K562 (cell line): Measurements from ENCODE around the gene BCAN. TPM values are rescaled to one million over a fixed set of nuclear protein-coding genes. Genes with fewer than 3 reads are reported as not detected.

ENCODE experiments used
- ATAC-seq: fragments of 200-7000 bp; cut with Tn5 transposase; 3 replicates; pipeline ENCODE4 v1.9.1; 2020; ENCODE audit warnings: moderate library complexity
- BruUV-seq: library from RNA; stranded (reverse); fragments of 400-500 nt; replicated peaks from 2 replicates; lab custom pipeline; 2021; lab: Mats Ljungman, UMichigan
- CTCF ChIA-PET: fragments of 300-600 bp; formaldehyde crosslinking; extraction: SDS; loops from one replicate; lab custom pipeline; 2021; ENCODE audit warnings: low intra/inter-chr PET ratio; lab: Yijun Ruan, JAX
- POLR2A ChIA-PET: fragments of 300-600, 350-650 bp; sonication (Branson Sonifier 250); formaldehyde crosslinking; extraction: SDS; loops from one replicate; lab custom pipeline; 2021; ENCODE audit warnings: antibody characterized with exemption, inconsistent platforms; lab: Yijun Ruan, JAX
- DNase-seq, 4 experiments: peaks; one replicate each; pipeline versions ENCODE4 v3.0.0 to v3.0.0-alpha.2; 2011 to 2018; ENCODE audit warnings: low spot score in 3 of 4, mixed read lengths in 3 of 4; ENCODE audit errors: extremely low read depth in 1 of 4
- FAIRE-seq: peaks from 2 replicates; lab custom pipeline; 2011; peaks lifted over from hg19 to GRCh38; lab: Jason Lieb, UNC
- H2AFZ ChIP-seq: 2 replicates; pipeline ENCODE4 v1.6.0; 2011; ENCODE audit warnings: low read depth, low read length, control low read depth, inconsistent platforms
- H3K27ac ChIP-seq: fragments of 200-600 bp; 3 replicates; pipeline ENCODE4 v1.8.0; 2011; ENCODE audit warnings: low read depth, mild to moderate bottlenecking, control low read depth, inconsistent platforms, low read length, moderate library complexity, mixed read lengths; ENCODE audit errors: extremely low read depth
- H3K27me3 ChIP-seq, 2 experiments: fragments of 300-600 bp in 1 of 2; 2 replicates in 1 of 2; 3 replicates in 1 of 2; pipeline versions ENCODE4 v1.6.0 to v1.8.0; 2011; ENCODE audit warnings: inconsistent platforms in 2 of 2, low read length in 2 of 2, mild to moderate bottlenecking in 1 of 2, mixed read lengths in 1 of 2, moderate library complexity in 1 of 2; ENCODE audit not compliant: control insufficient read depth in 2 of 2, insufficient read depth in 2 of 2
- H3K36me3 ChIP-seq: fragments of 300-600 bp; 3 replicates; pipeline ENCODE4 v1.8.0; 2011; ENCODE audit warnings: mild to moderate bottlenecking, low read length, inconsistent platforms; ENCODE audit not compliant: control insufficient read depth, insufficient read depth
- H3K4me1 ChIP-seq, 2 experiments: fragments of 200-600 bp in 1 of 2; replicated peaks in 1 of 2; 2 replicates in 1 of 2; 3 replicates in 1 of 2; pipeline versions ENCODE4 v1.5.1 to v1.8.0; 2011; ENCODE audit warnings: inconsistent platforms in 2 of 2, low read length in 2 of 2, mild to moderate bottlenecking in 1 of 2, mixed read lengths in 1 of 2, moderate library complexity in 1 of 2; ENCODE audit not compliant: control insufficient read depth in 2 of 2, insufficient read depth in 2 of 2
- H3K4me2 ChIP-seq: 2 replicates; pipeline ENCODE4 v1.6.1; 2011; ENCODE audit warnings: low read length, control low read depth, inconsistent platforms, mixed read lengths; ENCODE audit not compliant: insufficient read depth
- H3K4me3 ChIP-seq: fragments of 200-600 bp; sonication (generic), shearing (Covaris generic); 2 replicates; pipeline ENCODE4 v1.5.1; 2016; ENCODE audit warnings: control low read depth, inconsistent platforms
- H3K79me2 ChIP-seq: fragments of 200-600 bp; 3 replicates; pipeline ENCODE4 v1.8.0; 2011; ENCODE audit warnings: low read length, inconsistent platforms; ENCODE audit not compliant: control insufficient read depth, insufficient read depth
- H3K9ac ChIP-seq, 2 experiments: 2 replicates each; pipeline versions ENCODE4 v1.6.0 to v1.6.1; 2011; ENCODE audit warnings: low read depth in 2 of 2, low read length in 2 of 2, control low read depth in 1 of 2, inconsistent platforms in 1 of 2, mild to moderate bottlenecking in 1 of 2, mixed read lengths in 1 of 2; ENCODE audit not compliant: insufficient read depth in 1 of 2
- H3K9me1 ChIP-seq: one replicate; pipeline ENCODE4 v1.6.0; 2011; ENCODE audit warnings: inconsistent platforms, mild to moderate bottlenecking, low read length, moderate library complexity; ENCODE audit not compliant: control insufficient read depth, insufficient read depth
- H3K9me3 ChIP-seq: replicated peaks from 2 replicates; pipeline ENCODE4 v1.5.1; 2011; ENCODE audit warnings: low read depth, low read length, inconsistent platforms; ENCODE audit not compliant: control insufficient read depth, insufficient read depth
- H4K20me1 ChIP-seq: replicated peaks from 2 replicates; pipeline ENCODE4 v1.6.1; 2011; ENCODE audit warnings: low read length, inconsistent platforms, mixed read lengths; ENCODE audit not compliant: control insufficient read depth, insufficient read depth
- AFF4 ChIP-seq: sonication (generic); formaldehyde crosslinking; IDR thresholded peaks from 2 replicates; pipeline ENCODE4 v1.8.0; 2023; ENCODE audit warnings: mild to moderate bottlenecking, missing genetic modification reagents
- ZNF121 ChIP-seq: sonication (generic); formaldehyde crosslinking; conservative IDR thresholded peaks from 2 replicates; pipeline ENCODE4 v1.8.0; 2022; ENCODE audit warnings: missing genetic modification reagents
- WGBS: fragments of 100-300 bp; shearing (Covaris generic); methylation state at CpG from one replicate; pipeline ENCODE4 v1.1.6; 2016; ENCODE audit warnings: low coverage, mixed read lengths; ENCODE audit not compliant: insufficient coverage; ENCODE audit errors: missing lambda C conversion rate; 5-methylcytosine and 5-hydroxymethylcytosine counted together
- in situ Hi-C: fragments of 300-500 bp; cut with MboI; formaldehyde crosslinking; loops from 4 replicates; pipeline ENCODE4 v1.15.0; 2018; ENCODE audit warnings: inconsistent platforms, mixed read lengths
- intact Hi-C: fragments of 100-400 bp; cut with micrococcal nuclease; formaldehyde crosslinking; loops from 2 replicates; pipeline ENCODE4 v1.14.2; 2022
- polyA plus RNA-seq, 8 experiments: library from polyadenylated mRNA; depleted of rRNA in 4 of 8; stranded (reverse) in 5 of 8; unstranded in 3 of 8; fragments of >200 nt; fragmentation: Nextera tagmentation in 2 of 8; fragmentation: Illumina TruSeq in 1 of 8; extraction: Ambion mirVana in 2 of 8; extraction: Trizol in 1 of 8; gene quantifications; 2 replicates each; pipeline versions ENCODE4 v1.2.1 to v1.2.3, GENCODE V29; 2011 to 2014; ENCODE audit warnings: inconsistent platforms in 1 of 8, missing spikeins in 1 of 8
- total RNA-seq, 7 experiments: library from RNA; depleted of rRNA in 6 of 7; stranded (reverse); fragments of >200 nt in 6 of 7; fragmentation: Illumina TruSeq in 2 of 7; extraction: Trizol in 2 of 7; gene quantifications; 2 replicates each; pipeline versions ENCODE4 v1.2.1 to v1.2.3, GENCODE V29; 2011 to 2021; ENCODE audit warnings: low replicate concordance in 1 of 7

Gene BCAN
- total and polyA plus RNA-seq, 9 of the 15 experiments (the other 6 are each of a cell fraction or from before 2014, with no cell fraction given): 0.04 to 0.33 (median 0.14) TPM; not detected in 5

GRCh38 chr1:156615946-156616345 is 26.0 kb upstream of the BCAN start:
- TF ChIP-seq AFF4 (CRISPR knock-in tag): no peak
- TF ChIP-seq ZNF121 (CRISPR knock-in tag): 0 out of 2 replicates have a peak, but pooled peaks have one; percentile 21
- TF ChIP-seq, all 486 proteins: peak for 1
- whole genome bisulfite sequencing: 4% methylated on average over 4 of the region's 4 CpGs
- DNase-seq (peak in 1 of 4 experiments; percentile 12), FAIRE-seq (no peak), ATAC-seq (peak; percentile 55)
- H3K4me3 ChIP-seq: no peak overlapping the region
- no TSS peak for BruUV-seq
- no peaks in the 10 kb centered on the region for H3K9me3 ChIP-seq
- no peaks in the 10 kb centered on the region for H4K20me1 ChIP-seq
- H3K9ac ChIP-seq: peak overlapping the region; percentile 4 to 79; a peak in 1 of 4 replicates
- no peaks in the 10 kb centered on the region for H3K79me2 ChIP-seq
- H2AFZ ChIP-seq: peak overlapping the region; percentile 65
- H3K27ac ChIP-seq: 0 out of 3 replicates have a peak overlapping the region, but pooled peaks have one; percentile 15
- H3K27me3 ChIP-seq: no peaks in the 10 kb centered on the region
- no peaks in the 10 kb centered on the region for H3K36me3 ChIP-seq
- H3K9me1 ChIP-seq: no peaks in the 10 kb centered on the region
- ChIA-PET CTCF (no interaction called here), POLR2A (interaction anchor here (1.6 kb wide), 1 partner anchor 8 kb away, joined by 5 read pairs; no protein-coding TSS in a partner anchor)
- in situ Hi-C loops: no loop called here
- peak overlapping the region; percentile 67 for H3K4me2 ChIP-seq
- intact Hi-C loops: no loop called here
- peaks cover 17 to 23% of the 10 kb centered on the region in 2 experiments for H3K4me1 ChIP-seq
